ENCODE measurements around the gene PGLYRP4. TPM values are rescaled to one million over a fixed set of nuclear protein-coding genes. Genes with fewer than 3 reads are reported as not detected.
A peak's percentile ranks its signal among the peaks of the same experiment; 100 is the strongest.
"Not testable (repeated sequence)": the region's sequence is repeated elsewhere in the genome, so short reads cannot be mapped to it uniquely, and the experiment has no call there.

Gene PGLYRP4
- total and polyA plus RNA-seq, 8 donors: not detected

GRCh38 chr1:153347856-153348255 is 785 bp downstream of the PGLYRP4 start:
- intact Hi-C loops (cut with DNase I): no loop called here
- Histone ChIP-seq H3K27me3 (peaks cover 6 to 45% of the 10 kb centered on the region in 2 donors), H3K4me3 (no peak overlapping the region), H3K27ac (no peak overlapping the region), H3K9me3 (no peaks in the 10 kb centered on the region), H3K4me1 (peaks cover 0 to 29% of the 10 kb centered on the region in 2 donors), H3K36me3 (no peaks in the 10 kb centered on the region)
- no peak for DNase-seq
- no peak for ATAC-seq
- no peak for TF ChIP-seq CTCF (IDR thresholded peaks at IDR 0.05)

GRCh38 chr1:153347049-153347448 is 1.6 kb downstream of the PGLYRP4 start:
- ATAC-seq, DNase-seq: not testable (repeated sequence)

GRCh38 chr1:153346077-153346723 is 2.4 kb downstream of the PGLYRP4 start:
- intact Hi-C loops (cut with DNase I): no loop called here
- H3K4me1 ChIP-seq: peaks cover 0 to 26% of the 10 kb centered on the region in 2 donors
- peaks cover 6 to 35% of the 10 kb centered on the region in 2 donors for H3K27me3 ChIP-seq
- H3K9me3 ChIP-seq: no peaks in the 10 kb centered on the region
- H3K4me3 ChIP-seq: no peak overlapping the region
- H3K36me3 ChIP-seq: no peaks in the 10 kb centered on the region
- no peak overlapping the region for H3K27ac ChIP-seq
- ATAC-seq (peak; percentile 69), DNase-seq (no peak)
- no peak for TF ChIP-seq CTCF (IDR thresholded peaks at IDR 0.05)

More at GRCh38 chr1:153347049-153347448, 1.6 kb downstream of the PGLYRP4 start:
- Histone ChIP-seq H3K4me1 (peaks cover 0 to 26% of the 10 kb centered on the region in 2 donors), H3K27me3 (peaks cover 6 to 43% of the 10 kb centered on the region in 2 donors)
- H3K9me3 ChIP-seq; H3K27ac ChIP-seq; intact Hi-C loops (cut with DNase I); H3K36me3 ChIP-seq; H3K4me3 ChIP-seq: not testable (repeated sequence)

GRCh38 chr1:153345187-153346076 is 3.2 kb downstream of the PGLYRP4 start:
- ATAC-seq (no peak), DNase-seq (no peak)
- no peaks in the 10 kb centered on the region for H3K9me3 ChIP-seq
- no peak for TF ChIP-seq CTCF (IDR thresholded peaks at IDR 0.05)
- no peak overlapping the region for H3K4me3 ChIP-seq
- H3K27ac ChIP-seq: no peak overlapping the region
- H3K4me1 ChIP-seq: peaks cover 0 to 26% of the 10 kb centered on the region in 2 donors
- H3K36me3 ChIP-seq: no peaks in the 10 kb centered on the region
- peaks cover 0 to 29% of the 10 kb centered on the region in 2 donors for H3K27me3 ChIP-seq
- intact Hi-C loops (cut with DNase I): no loop called here

GRCh38 chr1:153344718-153345025 is 4.0 kb downstream of the PGLYRP4 start:
- H3K4me3 ChIP-seq: no peak overlapping the region
- H3K36me3 ChIP-seq: no peaks in the 10 kb centered on the region
- peaks cover 0 to 26% of the 10 kb centered on the region in 2 donors for H3K4me1 ChIP-seq
- ATAC-seq (peak; percentile 78), DNase-seq (no peak)
- H3K27me3 ChIP-seq: peaks cover 0 to 23% of the 10 kb centered on the region in 2 donors
- H3K27ac ChIP-seq: peak overlapping the region in 1 of 2 donors; percentile 35
- no peak for TF ChIP-seq CTCF (IDR thresholded peaks at IDR 0.05)
- intact Hi-C loops (cut with DNase I): no loop called here
- H3K9me3 ChIP-seq: no peaks in the 10 kb centered on the region
